HG02884 (cell line): Measurements from ENCODE around the gene ZNF554.
"Not testable (repeated sequence)": the region's sequence is repeated elsewhere in the genome, so short reads cannot be mapped to it uniquely, and the experiment has no call there.

Experiments
- ATAC-seq: cut with Tn5 transposase; IDR thresholded peaks from one replicate; pipeline ENCODE4 v1.9.1; 2021; ENCODE audit warnings: mild to moderate bottlenecking, moderate library complexity; ENCODE audit not compliant: unreplicated experiment

The ZNF554 gene

GRCh38 chr19:2865334-2866100, 45.8 kb downstream of the ZNF554 start:
- no peak for ATAC-seq

DNA sequence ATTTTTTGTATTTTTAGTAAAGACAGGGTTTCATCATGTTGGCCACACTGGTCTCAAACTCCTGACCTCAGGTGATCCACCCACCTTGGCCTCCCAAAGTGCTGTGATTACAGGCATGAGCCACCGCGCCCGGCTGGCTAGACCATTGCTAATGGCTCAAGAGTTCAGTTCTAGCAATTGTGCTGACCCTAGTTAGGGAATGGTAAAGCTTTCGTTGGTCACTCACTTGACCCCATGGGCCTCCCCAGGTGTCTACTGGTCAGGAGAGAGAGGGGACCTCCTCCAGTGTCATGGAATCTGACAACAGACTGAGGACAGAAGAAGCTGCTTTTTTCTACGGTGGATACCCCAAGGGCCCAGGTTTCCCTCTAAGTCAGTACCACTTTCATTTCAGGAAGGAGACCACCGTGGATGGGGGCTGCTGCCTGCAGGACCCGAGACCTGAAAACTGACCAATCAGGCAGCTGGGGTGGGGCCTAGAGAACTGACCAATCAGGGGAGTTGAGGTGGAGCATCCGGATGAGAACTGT, 46.9 kb downstream of the ZNF554 start:
- ATAC-seq, result no peak

GRCh38 chr19:2867025-2867991, 47.6 kb downstream of the ZNF554 start, which contains the start of gene ZNF556:
ZNF556 (plus strand) TSS chr19:2867335; CDS start chr19:2867422, 87 bp downstream.
- ATAC-seq, result no peak

- no peak for ATAC-seq
Observed at GRCh38 chr19:2869618-2870017, 50.0 kb downstream of the ZNF554 start.

- ATAC-seq, result not testable (repeated sequence)
Observed at GRCh38 chr19:2872175-2872574, 52.5 kb downstream of the ZNF554 start.

DNA sequence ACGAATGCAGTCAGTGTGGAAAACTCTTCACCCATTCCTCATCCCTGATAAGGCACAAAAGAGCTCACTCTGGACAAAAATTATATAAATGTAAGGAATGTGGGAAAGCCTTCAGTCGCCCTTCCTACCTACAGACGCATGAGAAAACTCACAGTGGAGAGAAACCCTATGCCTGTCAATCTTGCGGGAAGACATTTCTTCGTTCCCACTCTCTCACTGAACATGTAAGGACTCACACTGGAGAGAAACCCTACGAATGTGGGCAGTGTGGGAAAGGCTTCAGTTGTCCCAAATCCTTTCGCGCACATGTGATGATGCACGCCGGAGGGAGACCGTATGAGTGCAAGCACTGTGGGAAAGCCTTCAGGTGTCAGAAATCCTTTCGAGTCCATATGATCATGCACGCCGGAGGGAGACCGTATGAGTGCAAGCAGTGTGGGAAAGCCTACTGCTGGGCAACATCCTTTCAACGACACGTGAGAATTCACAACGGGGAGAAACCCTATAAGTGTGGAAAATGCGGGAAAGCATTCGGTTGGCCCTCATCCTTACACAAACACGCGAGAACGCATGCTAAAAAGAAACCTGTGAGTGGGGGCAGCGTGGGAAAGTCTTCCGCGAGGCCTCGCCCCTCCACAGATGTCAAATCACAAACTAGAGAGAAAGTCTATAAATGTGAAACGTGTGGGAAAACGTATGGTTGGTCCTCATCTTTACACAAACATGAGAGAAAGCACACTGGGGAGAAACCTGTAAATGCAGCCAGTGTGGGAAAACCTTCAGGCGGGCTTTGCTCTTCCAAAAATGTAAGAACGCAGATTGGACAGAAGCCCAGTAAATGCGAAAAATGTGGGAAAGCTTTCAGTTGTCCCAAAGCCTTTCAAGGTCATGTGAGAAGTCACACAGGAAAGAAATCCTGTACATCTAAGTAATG, 58.0 kb downstream of the ZNF554 start:
- no peak for ATAC-seq

- ATAC-seq, result no peak
Observed at GRCh38 chr19:2883686-2884439, 64.2 kb downstream of the ZNF554 start.

- ATAC-seq, result no peak
Observed at GRCh38 chr19:2885736-2886135, 66.1 kb downstream of the ZNF554 start.
